ENCODE measurements around the gene PCSK6. TPM values are rescaled to one million over a fixed set of nuclear protein-coding genes. Genes with fewer than 3 reads are reported as not detected.

Gene PCSK6
- total and polyA plus RNA-seq, 2 donors from 2014 or later, result 3.8 to 7.3 TPM

GRCh38 chr15:101506491-101506890 is 17.0 kb upstream of the PCSK6 start:
- DNase-seq (no peak), FAIRE-seq (no peak)
- TF ChIP-seq CTCF (IDR thresholded peaks at IDR 0.05; ENCODE audit: borderline replicate concordance, extremely low read depth, insufficient read depth), result no peak
- no peak overlapping the region for H3K9ac ChIP-seq (ENCODE audit: low read length in 3 of 3)
- no peaks in the 10 kb centered on the region for H3K27me3 ChIP-seq (ENCODE audit: control insufficient read depth, insufficient read depth, low read length)
- no peak overlapping the region for H3K4me3 ChIP-seq (ENCODE audit: low read length in 3 of 3)
- H3K4me1 ChIP-seq (ENCODE audit: control insufficient read depth in 2 of 3, insufficient read depth in 2 of 3, low read depth in 1 of 3, low read length in 3 of 3), result no peaks in the 10 kb centered on the region
- no peak overlapping the region for H3K27ac ChIP-seq (ENCODE audit: low read depth in 2 of 2, low read length in 2 of 2)
- no peaks in the 10 kb centered on the region for H3K36me3 ChIP-seq (ENCODE audit: control insufficient read depth in 2 of 3, insufficient read depth in 3 of 3, low read length in 3 of 3)
- intact Hi-C loops (cut with DNase I), result no loop called here
- H3K9me3 ChIP-seq (ENCODE audit: control insufficient read depth in 2 of 3, insufficient read depth in 1 of 3, low read length in 3 of 3), result no peaks in the 10 kb centered on the region

- no peak for FAIRE-seq
- no peaks in the 10 kb centered on the region for H3K4me1 ChIP-seq (ENCODE audit: control insufficient read depth in 2 of 3, insufficient read depth in 2 of 3, low read depth in 1 of 3, low read length in 3 of 3)
- intact Hi-C loops (cut with DNase I), result no loop called here
These were observed 16.3 kb upstream of the PCSK6 start for GRCh38 chr15:101505610-101506337.

GRCh38 chr15:101504866-101505609 is 15.5 kb upstream of the PCSK6 start:
- no peaks in the 10 kb centered on the region for H3K27me3 ChIP-seq (ENCODE audit: control insufficient read depth, insufficient read depth, low read length)
- TF ChIP-seq CTCF (IDR thresholded peaks at IDR 0.05; ENCODE audit: borderline replicate concordance, extremely low read depth, insufficient read depth), result no peak
- DNase-seq (no peak), FAIRE-seq (no peak)
- intact Hi-C loops (cut with DNase I), result no loop called here
- H3K36me3 ChIP-seq (ENCODE audit: control insufficient read depth in 2 of 3, insufficient read depth in 3 of 3, low read length in 3 of 3), result no peaks in the 10 kb centered on the region
- H3K27ac ChIP-seq (ENCODE audit: low read depth in 2 of 2, low read length in 2 of 2), result no peak overlapping the region
- H3K4me3 ChIP-seq (ENCODE audit: low read length in 3 of 3), result no peak overlapping the region
- H3K9me3 ChIP-seq (ENCODE audit: control insufficient read depth in 2 of 3, insufficient read depth in 1 of 3, low read length in 3 of 3), result no peaks in the 10 kb centered on the region
- H3K4me1 ChIP-seq (ENCODE audit: control insufficient read depth in 2 of 3, insufficient read depth in 2 of 3, low read depth in 1 of 3, low read length in 3 of 3), result no peaks in the 10 kb centered on the region
- H3K9ac ChIP-seq (ENCODE audit: low read length in 3 of 3), result no peak overlapping the region

More at GRCh38 chr15:101505610-101506337, 16.3 kb upstream of the PCSK6 start:
- no peak overlapping the region for H3K27ac ChIP-seq (ENCODE audit: low read depth in 2 of 2, low read length in 2 of 2)
- no peaks in the 10 kb centered on the region for H3K27me3 ChIP-seq (ENCODE audit: control insufficient read depth, insufficient read depth, low read length)
- TF ChIP-seq CTCF (IDR thresholded peaks at IDR 0.05; ENCODE audit: borderline replicate concordance, extremely low read depth, insufficient read depth), result no peak
- H3K9me3 ChIP-seq (ENCODE audit: control insufficient read depth in 2 of 3, insufficient read depth in 1 of 3, low read length in 3 of 3), result no peaks in the 10 kb centered on the region
- DNase-seq, result no peak
- no peak overlapping the region for H3K9ac ChIP-seq (ENCODE audit: low read length in 3 of 3)
- no peaks in the 10 kb centered on the region for H3K36me3 ChIP-seq (ENCODE audit: control insufficient read depth in 2 of 3, insufficient read depth in 3 of 3, low read length in 3 of 3)
- H3K4me3 ChIP-seq (ENCODE audit: low read length in 3 of 3), result no peak overlapping the region
